ENCODE results near the gene ERO1B.

The ERO1B gene

GRCh38 chr1:236275061-236275460, 6.7 kb downstream of the ERO1B start:
- Histone ChIP-seq H3K9me3 (replicated peaks; ENCODE audit: low read length) (no peaks in the 10 kb centered on the region), H3K36me3 (ENCODE audit: insufficient read depth, low read length) (no peaks in the 10 kb centered on the region), H3K4me3 (ENCODE audit: low read length) (no peak overlapping the region), H3K4me1 (ENCODE audit: control insufficient read depth, insufficient read depth, low read length) (no peaks in the 10 kb centered on the region), H3K4me2 (ENCODE audit: low read length) (no peak overlapping the region), H3K9ac (ENCODE audit: low read depth, low read length) (no peak overlapping the region), H3K27me3 (ENCODE audit: control insufficient read depth, insufficient read depth, low read length) (no peaks in the 10 kb centered on the region)

- H3K9me3 ChIP-seq (replicated peaks; ENCODE audit: low read length) = no peaks in the 10 kb centered on the region
- no peak overlapping the region for H3K9ac ChIP-seq (ENCODE audit: low read depth, low read length)
- H3K27me3 ChIP-seq (ENCODE audit: control insufficient read depth, insufficient read depth, low read length) = no peaks in the 10 kb centered on the region
- no peak overlapping the region for H3K4me2 ChIP-seq (ENCODE audit: low read length)
- no peak overlapping the region for H3K4me3 ChIP-seq (ENCODE audit: low read length)
- no peaks in the 10 kb centered on the region for H3K4me1 ChIP-seq (ENCODE audit: control insufficient read depth, insufficient read depth, low read length)
- no peaks in the 10 kb centered on the region for H3K36me3 ChIP-seq (ENCODE audit: insufficient read depth, low read length)
Measured at GRCh38 chr1:236273358-236273757, 8.4 kb downstream of the ERO1B start.

DNA sequence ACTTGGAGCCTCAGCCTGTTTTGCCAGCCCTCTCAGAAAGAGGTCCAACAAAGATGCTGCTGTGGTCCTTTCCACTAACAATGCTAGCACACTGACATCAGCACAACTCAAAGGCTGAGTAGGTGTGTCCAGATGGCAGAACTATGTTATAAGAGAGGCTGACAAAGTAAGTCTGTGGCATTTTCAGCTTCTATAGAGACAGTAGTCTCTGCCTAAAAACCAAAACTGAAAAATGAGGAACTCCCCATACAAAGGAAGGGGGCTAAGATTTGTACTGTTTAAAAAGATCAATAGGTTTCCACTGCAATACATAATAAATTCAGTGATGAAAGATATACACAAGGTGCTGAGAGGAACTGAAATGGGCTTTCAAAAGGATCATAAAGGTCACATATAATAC, 12.3 kb downstream of the ERO1B start:
- Histone ChIP-seq H3K27me3 (ENCODE audit: control insufficient read depth, insufficient read depth, low read length) (no peaks in the 10 kb centered on the region), H3K36me3 (ENCODE audit: insufficient read depth, low read length) (no peaks in the 10 kb centered on the region), H3K9me3 (replicated peaks; ENCODE audit: low read length) (no peaks in the 10 kb centered on the region), H3K4me1 (ENCODE audit: control insufficient read depth, insufficient read depth, low read length) (no peaks in the 10 kb centered on the region), H3K4me2 (ENCODE audit: low read length) (no peak overlapping the region), H3K4me3 (ENCODE audit: low read length) (no peak overlapping the region), H3K9ac (ENCODE audit: low read depth, low read length) (no peak overlapping the region)

- Histone ChIP-seq H3K4me1 (ENCODE audit: control insufficient read depth, insufficient read depth, low read length) (no peaks in the 10 kb centered on the region), H3K27me3 (ENCODE audit: control insufficient read depth, insufficient read depth, low read length) (no peaks in the 10 kb centered on the region), H3K9me3 (replicated peaks; ENCODE audit: low read length) (no peaks in the 10 kb centered on the region), H3K4me2 (ENCODE audit: low read length) (no peak overlapping the region), H3K4me3 (ENCODE audit: low read length) (no peak overlapping the region), H3K36me3 (ENCODE audit: insufficient read depth, low read length) (no peaks in the 10 kb centered on the region), H3K9ac (ENCODE audit: low read depth, low read length) (no peak overlapping the region)
Measured at GRCh38 chr1:236261898-236262297, 19.9 kb downstream of the ERO1B start.

GRCh38 chr1:236261033-236261432, 20.7 kb downstream of the ERO1B start:
- Histone ChIP-seq H3K9ac (ENCODE audit: low read depth, low read length) (no peak overlapping the region), H3K4me3 (ENCODE audit: low read length) (no peak overlapping the region), H3K4me1 (ENCODE audit: control insufficient read depth, insufficient read depth, low read length) (no peaks in the 10 kb centered on the region), H3K9me3 (replicated peaks; ENCODE audit: low read length) (no peaks in the 10 kb centered on the region), H3K36me3 (ENCODE audit: insufficient read depth, low read length) (no peaks in the 10 kb centered on the region), H3K27me3 (ENCODE audit: control insufficient read depth, insufficient read depth, low read length) (no peaks in the 10 kb centered on the region), H3K4me2 (ENCODE audit: low read length) (no peak overlapping the region)

GRCh38 chr1:236259043-236259442, 22.7 kb downstream of the ERO1B start:
- Histone ChIP-seq H3K4me1 (ENCODE audit: control insufficient read depth, insufficient read depth, low read length) (no peaks in the 10 kb centered on the region), H3K4me3 (ENCODE audit: low read length) (no peak overlapping the region), H3K36me3 (ENCODE audit: insufficient read depth, low read length) (no peaks in the 10 kb centered on the region), H3K4me2 (ENCODE audit: low read length) (no peak overlapping the region), H3K27me3 (ENCODE audit: control insufficient read depth, insufficient read depth, low read length) (no peaks in the 10 kb centered on the region), H3K9ac (ENCODE audit: low read depth, low read length) (no peak overlapping the region), H3K9me3 (replicated peaks; ENCODE audit: low read length) (no peaks in the 10 kb centered on the region)

DNA sequence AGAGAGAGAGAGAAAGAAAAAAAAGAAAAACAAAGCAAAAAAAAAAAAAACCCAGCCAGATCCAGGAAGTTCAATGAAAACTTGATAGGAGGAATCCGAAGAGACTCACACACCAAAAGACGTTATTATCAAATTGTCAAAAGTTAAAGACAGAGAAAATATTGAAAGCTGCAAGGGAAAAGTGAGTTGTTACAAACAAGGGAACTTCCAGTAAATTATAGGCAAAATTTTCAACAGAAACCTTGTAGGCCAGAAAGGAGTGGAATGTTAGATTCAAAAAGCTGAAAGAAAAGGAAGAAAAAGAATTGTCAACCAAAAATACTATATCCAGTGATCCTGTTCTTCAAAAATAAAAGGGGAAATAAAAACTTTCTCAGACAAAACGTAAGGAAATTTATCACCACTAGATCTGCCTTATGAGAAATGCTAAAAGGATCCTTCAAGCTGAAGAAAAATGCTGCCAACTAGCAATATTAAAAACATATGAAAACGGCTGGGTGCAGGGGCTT, 23.6 kb downstream of the ERO1B start:
- H3K9ac ChIP-seq (ENCODE audit: low read depth, low read length) = no peak overlapping the region
- H3K36me3 ChIP-seq (ENCODE audit: insufficient read depth, low read length) = no peaks in the 10 kb centered on the region
- no peaks in the 10 kb centered on the region for H3K9me3 ChIP-seq (replicated peaks; ENCODE audit: low read length)

DNA sequence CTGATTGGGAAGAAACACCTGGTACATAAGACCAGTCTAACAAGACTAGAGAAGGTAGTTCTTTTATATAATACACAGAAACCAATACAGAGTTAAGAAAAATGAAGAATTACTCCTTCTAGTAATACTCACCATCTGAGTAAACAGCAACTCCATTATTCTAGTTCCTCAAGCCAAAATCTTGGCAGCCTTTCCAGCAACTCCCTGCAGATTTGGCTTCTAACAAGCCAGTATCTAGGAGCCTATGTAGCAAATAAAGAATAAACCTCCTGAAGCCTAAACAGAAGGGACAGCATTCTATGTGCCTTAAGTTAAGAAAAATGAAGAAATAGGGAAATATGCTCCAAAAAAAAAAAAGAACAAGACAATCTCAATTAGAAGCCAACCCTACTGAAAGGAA, 24.5 kb downstream of the ERO1B start:
- no peaks in the 10 kb centered on the region for H3K36me3 ChIP-seq (ENCODE audit: insufficient read depth, low read length)
- no peaks in the 10 kb centered on the region for H3K27me3 ChIP-seq (ENCODE audit: control insufficient read depth, insufficient read depth, low read length)
- no peaks in the 10 kb centered on the region for H3K4me1 ChIP-seq (ENCODE audit: control insufficient read depth, insufficient read depth, low read length)
- H3K4me3 ChIP-seq (ENCODE audit: low read length) = no peak overlapping the region
- no peak overlapping the region for H3K4me2 ChIP-seq (ENCODE audit: low read length)
- no peaks in the 10 kb centered on the region for H3K9me3 ChIP-seq (replicated peaks; ENCODE audit: low read length)
- H3K9ac ChIP-seq (ENCODE audit: low read depth, low read length) = no peak overlapping the region

More for the DNA sequence above, 23.6 kb downstream of the ERO1B start:
- no peak overlapping the region for H3K4me2 ChIP-seq (ENCODE audit: low read length)
- H3K4me3 ChIP-seq (ENCODE audit: low read length) = no peak overlapping the region
- no peaks in the 10 kb centered on the region for H3K27me3 ChIP-seq (ENCODE audit: control insufficient read depth, insufficient read depth, low read length)
- no peaks in the 10 kb centered on the region for H3K4me1 ChIP-seq (ENCODE audit: control insufficient read depth, insufficient read depth, low read length)

DNA sequence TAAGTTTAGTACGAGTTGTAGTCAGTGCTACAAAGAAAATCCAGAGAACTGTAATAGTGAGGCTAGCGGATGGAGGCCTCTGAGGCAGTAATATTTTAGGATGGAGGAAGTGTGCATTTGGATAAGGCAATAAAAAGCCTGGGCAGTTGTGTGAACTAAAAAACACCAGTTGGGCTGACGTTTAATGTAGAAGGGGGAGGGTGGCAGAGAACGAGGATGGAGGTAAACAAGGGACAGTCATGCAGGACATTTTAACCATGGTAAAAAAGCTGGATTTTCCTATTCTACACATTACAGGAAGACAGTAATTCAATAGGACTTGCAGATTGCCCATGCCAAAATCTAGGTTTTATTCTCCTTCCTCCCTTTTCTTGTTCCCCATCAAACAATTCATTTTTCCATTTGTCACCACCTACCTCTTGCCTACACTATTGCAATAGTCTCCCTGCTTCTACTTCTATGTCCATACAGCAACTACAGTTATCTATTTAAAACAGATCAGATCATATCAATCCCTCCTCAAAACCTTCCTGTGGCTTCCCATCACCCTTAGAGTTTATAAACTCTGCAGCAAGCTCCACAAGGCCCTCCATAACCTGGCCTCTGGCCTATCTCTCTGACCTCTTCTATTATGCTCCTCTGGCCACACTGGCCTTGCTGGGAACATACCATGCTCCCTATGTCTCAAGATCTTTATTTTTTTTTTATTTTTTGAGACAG, 27.7 kb downstream of the ERO1B start:
- H3K4me3 ChIP-seq (ENCODE audit: low read length) = no peak overlapping the region
- H3K9ac ChIP-seq (ENCODE audit: low read depth, low read length) = no peak overlapping the region
- H3K4me2 ChIP-seq (ENCODE audit: low read length) = no peak overlapping the region
- H3K4me1 ChIP-seq (ENCODE audit: control insufficient read depth, insufficient read depth, low read length) = no peaks in the 10 kb centered on the region
- H3K9me3 ChIP-seq (replicated peaks; ENCODE audit: low read length) = no peaks in the 10 kb centered on the region
- H3K36me3 ChIP-seq (ENCODE audit: insufficient read depth, low read length) = no peaks in the 10 kb centered on the region
- no peaks in the 10 kb centered on the region for H3K27me3 ChIP-seq (ENCODE audit: control insufficient read depth, insufficient read depth, low read length)

DNA sequence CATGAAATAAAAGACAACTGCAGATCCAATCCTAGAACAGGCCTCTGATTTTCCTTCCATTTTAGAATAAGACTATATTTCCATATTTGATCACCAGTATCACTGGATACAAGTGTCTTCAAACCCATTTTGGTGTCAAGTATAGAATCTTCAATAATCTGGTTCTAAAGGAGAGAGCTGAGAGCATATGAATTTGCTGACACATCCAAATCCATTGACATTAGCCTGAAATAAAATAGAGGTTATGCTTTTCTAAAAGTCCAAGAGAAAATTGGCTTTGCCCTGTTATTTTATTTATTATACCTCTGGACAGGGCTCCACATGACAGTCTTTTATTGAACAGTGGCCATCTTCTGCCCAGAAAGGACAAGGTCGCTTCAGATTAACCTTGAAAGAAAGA, 28.6 kb downstream of the ERO1B start:
- H3K9ac ChIP-seq (ENCODE audit: low read depth, low read length) = no peak overlapping the region

GRCh38 chr1:236251587-236251986, 30.2 kb downstream of the ERO1B start:
- Histone ChIP-seq H3K27me3 (ENCODE audit: control insufficient read depth, insufficient read depth, low read length) (no peaks in the 10 kb centered on the region), H3K36me3 (ENCODE audit: insufficient read depth, low read length) (no peaks in the 10 kb centered on the region), H3K4me3 (ENCODE audit: low read length) (no peak overlapping the region), H3K9me3 (replicated peaks; ENCODE audit: low read length) (no peaks in the 10 kb centered on the region), H3K4me1 (ENCODE audit: control insufficient read depth, insufficient read depth, low read length) (no peaks in the 10 kb centered on the region), H3K4me2 (ENCODE audit: low read length) (no peak overlapping the region), H3K9ac (ENCODE audit: low read depth, low read length) (no peak overlapping the region)

More for the DNA sequence above, 28.6 kb downstream of the ERO1B start:
- Histone ChIP-seq H3K36me3 (ENCODE audit: insufficient read depth, low read length) (no peaks in the 10 kb centered on the region), H3K4me1 (ENCODE audit: control insufficient read depth, insufficient read depth, low read length) (no peaks in the 10 kb centered on the region), H3K9me3 (replicated peaks; ENCODE audit: low read length) (no peaks in the 10 kb centered on the region), H3K4me3 (ENCODE audit: low read length) (no peak overlapping the region), H3K4me2 (ENCODE audit: low read length) (no peak overlapping the region), H3K27me3 (ENCODE audit: control insufficient read depth, insufficient read depth, low read length) (no peaks in the 10 kb centered on the region)

DNA sequence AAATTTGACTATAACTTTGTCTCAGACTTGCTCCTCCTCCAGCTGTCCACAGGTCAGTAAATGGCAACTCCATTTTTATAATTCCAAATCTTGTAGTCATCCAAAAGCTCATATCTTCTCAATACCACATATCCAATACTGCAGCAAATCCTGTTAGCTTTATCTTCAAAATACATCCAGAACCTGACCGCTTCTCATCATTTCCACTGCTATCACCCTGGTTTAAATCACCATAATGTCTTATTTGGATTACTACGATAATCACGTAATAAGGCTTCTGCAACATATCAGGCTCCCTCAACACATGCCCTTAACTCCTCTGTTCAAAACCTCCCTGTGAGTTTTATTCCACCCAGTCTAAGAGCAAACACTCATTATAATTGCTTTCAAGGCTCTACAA, 34.5 kb downstream of the ERO1B start:
- Histone ChIP-seq H3K4me3 (ENCODE audit: low read length) (no peak overlapping the region), H3K27me3 (ENCODE audit: control insufficient read depth, insufficient read depth, low read length) (no peaks in the 10 kb centered on the region), H3K4me1 (ENCODE audit: control insufficient read depth, insufficient read depth, low read length) (no peaks in the 10 kb centered on the region), H3K4me2 (ENCODE audit: low read length) (no peak overlapping the region), H3K9me3 (replicated peaks; ENCODE audit: low read length) (no peaks in the 10 kb centered on the region), H3K9ac (ENCODE audit: low read depth, low read length) (no peak overlapping the region), H3K36me3 (ENCODE audit: insufficient read depth, low read length) (no peaks in the 10 kb centered on the region)
